ENCODE data around the gene TMC5. TPM values are rescaled to one million over a fixed set of nuclear protein-coding genes. Genes with fewer than 3 reads are reported as not detected.
"Not testable (repeated sequence)": the region's sequence is repeated elsewhere in the genome, so short reads cannot be mapped to it uniquely, and the experiment has no call there.

TMC5 gene
- total RNA-seq, 4 donors from 2014 or later: 1.1 to 2.0 (median 1.7) TPM

- no peak overlapping the region for H3K27ac ChIP-seq
- DNase-seq (ENCODE audit: low spot score in 2 of 2): no peak
- peaks cover 57% of the 10 kb centered on the region for H3K27me3 ChIP-seq
- no peaks in the 10 kb centered on the region for H3K9me3 ChIP-seq
- peaks cover 16% of the 10 kb centered on the region for H3K4me1 ChIP-seq
- 59% methylated on average over 3 of the region's 3 CpGs for WGBS
- H3K4me3 ChIP-seq: no peak overlapping the region
- TF ChIP-seq POLR2A (IDR thresholded peaks at IDR 0.05) (no peak), POLR2AphosphoS5 (IDR thresholded peaks at IDR 0.05) (no peak)
- no peaks in the 10 kb centered on the region for H3K36me3 ChIP-seq
Measured at GRCh38 chr16:19411298-19411697, 6.4 kb upstream of the TMC5 start.

- H3K27ac ChIP-seq; H3K9me3 ChIP-seq; H3K36me3 ChIP-seq; H3K4me3 ChIP-seq; DNase-seq (ENCODE audit: low spot score in 2 of 2): not testable (repeated sequence)
- Histone ChIP-seq H3K4me1 (peaks cover 16% of the 10 kb centered on the region), H3K27me3 (peaks cover 57% of the 10 kb centered on the region)
- 93% methylated on average over 7 of the region's 7 CpGs for WGBS
Measured at GRCh38 chr16:19412055-19412454, 5.6 kb upstream of the TMC5 start.

- Histone ChIP-seq H3K27me3 (peaks cover 42% of the 10 kb centered on the region), H3K4me3 (no peak overlapping the region), H3K9me3 (no peaks in the 10 kb centered on the region), H3K27ac (no peak overlapping the region), H3K36me3 (no peaks in the 10 kb centered on the region), H3K4me1 (peaks cover 13% of the 10 kb centered on the region)
- WGBS: 52% methylated on average over 5 of the region's 5 CpGs
- TF ChIP-seq CTCF (IDR thresholded peaks at IDR 0.05) (no peak), EP300 (IDR thresholded peaks at IDR 0.05) (no peak), POLR2A (IDR thresholded peaks at IDR 0.05) (no peak)
- DNase-seq (ENCODE audit: low spot score in 2 of 2): no peak
Measured at GRCh38 chr16:19415461-19415860, 2.2 kb upstream of the TMC5 start.

GRCh38 chr16:19415918-19416317, 1.8 kb upstream of the TMC5 start:
- Histone ChIP-seq H3K36me3 (no peaks in the 10 kb centered on the region), H3K9me3 (no peaks in the 10 kb centered on the region), H3K4me1 (peaks cover 8% of the 10 kb centered on the region), H3K4me3 (no peak overlapping the region), H3K27me3 (peaks cover 38% of the 10 kb centered on the region), H3K27ac (no peak overlapping the region)
- DNase-seq (ENCODE audit: low spot score in 2 of 2): no peak
- TF ChIP-seq POLR2A (IDR thresholded peaks at IDR 0.05) (no peak), CTCF (IDR thresholded peaks at IDR 0.05) (no peak), POLR2AphosphoS5 (IDR thresholded peaks at IDR 0.05) (no peak), EP300 (IDR thresholded peaks at IDR 0.05) (no peak)
- WGBS: 55% methylated on average over 2 of the region's 2 CpGs

GRCh38 chr16:19418200-19418599, 517 bp downstream of the TMC5 start:
- 85% methylated on average over 4 of the region's 4 CpGs for WGBS
- H3K4me3 ChIP-seq: no peak overlapping the region
- no peaks in the 10 kb centered on the region for H3K36me3 ChIP-seq
- TF ChIP-seq POLR2AphosphoS5 (IDR thresholded peaks at IDR 0.05): no peak
- TF ChIP-seq POLR2A (IDR thresholded peaks at IDR 0.05): no peak
- no peak for TF ChIP-seq EP300 (IDR thresholded peaks at IDR 0.05)
- TF ChIP-seq CTCF (IDR thresholded peaks at IDR 0.05): no peak
- H3K27me3 ChIP-seq: peaks cover 15% of the 10 kb centered on the region
- no peaks in the 10 kb centered on the region for H3K9me3 ChIP-seq
- no peak for DNase-seq (ENCODE audit: low spot score in 2 of 2)
- H3K4me1 ChIP-seq: peaks cover 7% of the 10 kb centered on the region
- no peak overlapping the region for H3K27ac ChIP-seq

- no peak overlapping the region for H3K27ac ChIP-seq
- no peak for TF ChIP-seq POLR2AphosphoS5 (IDR thresholded peaks at IDR 0.05)
- TF ChIP-seq EP300 (IDR thresholded peaks at IDR 0.05): no peak
- TF ChIP-seq CTCF (IDR thresholded peaks at IDR 0.05): no peak
- TF ChIP-seq POLR2A (IDR thresholded peaks at IDR 0.05): no peak
- no peak overlapping the region for H3K4me3 ChIP-seq
- DNase-seq (ENCODE audit: low spot score in 2 of 2): no peak
- H3K4me1 ChIP-seq: peaks cover 7% of the 10 kb centered on the region
- H3K9me3 ChIP-seq: no peaks in the 10 kb centered on the region
- WGBS: 83% methylated on average over 9 of the region's 9 CpGs
- H3K36me3 ChIP-seq: no peaks in the 10 kb centered on the region
- peaks cover 11% of the 10 kb centered on the region for H3K27me3 ChIP-seq
Measured at GRCh38 chr16:19419698-19420075, 2.0 kb downstream of the TMC5 start.
